ENCODE data around the gene PRR3.

PRR3 gene

GRCh38 chr6:30533460-30534294 lies 23.4 kb upstream of the PRR3 start:
- ATAC-seq (ENCODE audit: insufficient read depth, low read depth) (no peak), DNase-seq (no peak)
- Histone ChIP-seq H3K79me2 (ENCODE audit: insufficient read depth, low read length) (no peaks in the 10 kb centered on the region), H4K20me1 (ENCODE audit: insufficient read depth, low read length) (no peaks in the 10 kb centered on the region), H3K36me3 (ENCODE audit: insufficient read depth, low read length) (no peaks in the 10 kb centered on the region), H2AFZ (ENCODE audit: low read depth, low read length) (no peak overlapping the region), H3K27ac (ENCODE audit: low read length) (no peak overlapping the region), H3K4me1 (ENCODE audit: insufficient read depth, low read length) (peaks cover 8% of the 10 kb centered on the region), H3K9me3 (ENCODE audit: insufficient read depth, low read length, severe bottlenecking) (no peaks in the 10 kb centered on the region), H3K27me3 (ENCODE audit: insufficient read depth, low read length, poor library complexity) (no peaks in the 10 kb centered on the region), H3K9ac (ENCODE audit: low read depth, low read length) (no peak overlapping the region), H3K4me2 (ENCODE audit: insufficient read depth, low read length) (no peak overlapping the region), H3K4me3 (ENCODE audit: low read depth in 1 of 2, low read length in 2 of 2) (no peak overlapping the region)
- TF ChIP-seq EZH2 (IDR thresholded peaks at IDR 0.05; ENCODE audit: borderline replicate concordance, low read depth, low read length, severe bottlenecking) (no peak), CTCF (IDR thresholded peaks at IDR 0.05; ENCODE audit: borderline replicate concordance, extremely low read depth, low read length, poor library complexity, severe bottlenecking) (no peak)

GRCh38 chr6:30537931-30538330 lies 19.2 kb upstream of the PRR3 start:
- Histone ChIP-seq H2AFZ (ENCODE audit: low read depth, low read length) (no peak overlapping the region), H3K27me3 (ENCODE audit: insufficient read depth, low read length, poor library complexity) (no peaks in the 10 kb centered on the region), H3K4me2 (ENCODE audit: insufficient read depth, low read length) (no peak overlapping the region), H3K9ac (ENCODE audit: low read depth, low read length) (no peak overlapping the region), H3K36me3 (ENCODE audit: insufficient read depth, low read length) (no peaks in the 10 kb centered on the region), H3K9me3 (ENCODE audit: insufficient read depth, low read length, severe bottlenecking) (no peaks in the 10 kb centered on the region), H3K27ac (ENCODE audit: low read length) (no peak overlapping the region), H3K79me2 (ENCODE audit: insufficient read depth, low read length) (no peaks in the 10 kb centered on the region), H3K4me3 (ENCODE audit: low read depth in 1 of 2, low read length in 2 of 2) (no peak overlapping the region), H4K20me1 (ENCODE audit: insufficient read depth, low read length) (no peaks in the 10 kb centered on the region), H3K4me1 (ENCODE audit: insufficient read depth, low read length) (peaks cover 15% of the 10 kb centered on the region)
- DNase-seq (no peak), ATAC-seq (ENCODE audit: insufficient read depth, low read depth) (no peak)
- TF ChIP-seq CTCF (IDR thresholded peaks at IDR 0.05; ENCODE audit: borderline replicate concordance, extremely low read depth, low read length, poor library complexity, severe bottlenecking) = no peak
- TF ChIP-seq EZH2 (IDR thresholded peaks at IDR 0.05; ENCODE audit: borderline replicate concordance, low read depth, low read length, severe bottlenecking) = no peak

GRCh38 chr6:30541515-30542403 lies 15.3 kb upstream of the PRR3 start:
- Histone ChIP-seq H3K27ac (ENCODE audit: low read length) (no peak overlapping the region), H4K20me1 (ENCODE audit: insufficient read depth, low read length) (0 out of 2 replicates have a peak, but pooled peaks cover 2% of the 10 kb centered on the region), H2AFZ (ENCODE audit: low read depth, low read length) (peak overlapping the region; percentile 72), H3K9ac (ENCODE audit: low read depth, low read length) (peak overlapping the region; percentile 36), H3K9me3 (ENCODE audit: insufficient read depth, low read length, severe bottlenecking) (no peaks in the 10 kb centered on the region), H3K4me1 (ENCODE audit: insufficient read depth, low read length) (peaks cover 15% of the 10 kb centered on the region), H3K4me3 (ENCODE audit: low read depth in 1 of 2, low read length in 2 of 2) (peak overlapping the region in 1 of 2 experiments; percentile 50; a peak in 2 of 4 replicates), H3K79me2 (ENCODE audit: insufficient read depth, low read length) (no peaks in the 10 kb centered on the region), H3K4me2 (ENCODE audit: insufficient read depth, low read length) (peak overlapping the region; percentile 69), H3K27me3 (ENCODE audit: insufficient read depth, low read length, poor library complexity) (no peaks in the 10 kb centered on the region), H3K36me3 (ENCODE audit: insufficient read depth, low read length) (peaks cover 10% of the 10 kb centered on the region; the same call in 1 of the 2 replicates)
- no peak for TF ChIP-seq EZH2 (IDR thresholded peaks at IDR 0.05; ENCODE audit: borderline replicate concordance, low read depth, low read length, severe bottlenecking)
- peak; percentile 100 for TF ChIP-seq CTCF (IDR thresholded peaks at IDR 0.05; ENCODE audit: borderline replicate concordance, extremely low read depth, low read length, poor library complexity, severe bottlenecking)
- ATAC-seq (ENCODE audit: insufficient read depth, low read depth) = peak; percentile 87
- peak; percentile 80 for DNase-seq

Data from DND-41 (cell line).